ENCODE results near the gene ANKRD37.
"Not testable (repeated sequence)": the region's sequence is repeated elsewhere in the genome, so short reads cannot be mapped to it uniquely, and the experiment has no call there.

The ANKRD37 gene

GRCh38 chr4:185359767-185360446 lies 36.7 kb upstream of the ANKRD37 start:
- Histone ChIP-seq H3K9ac (ENCODE audit: low read length) (no peak overlapping the region), H3K27me3 (replicated peaks; ENCODE audit: insufficient read depth, low read length) (no peaks in the 10 kb centered on the region), H3K9me3 (replicated peaks; ENCODE audit: insufficient read depth, low read length) (no peaks in the 10 kb centered on the region), H3K4me3 (ENCODE audit: low read length) (no peak overlapping the region), H3K4me2 (ENCODE audit: low read depth, low read length) (no peak overlapping the region), H4K20me1 (ENCODE audit: insufficient read depth, low read length) (no peaks in the 10 kb centered on the region), H3K27ac (ENCODE audit: low read length) (no peak overlapping the region), H2AFZ (ENCODE audit: low read length) (no peak overlapping the region), H3K79me2 (ENCODE audit: low read length) (no peaks in the 10 kb centered on the region), H3K4me1 (ENCODE audit: low read length) (peaks cover 29% of the 10 kb centered on the region), H3K36me3 (replicated peaks; ENCODE audit: insufficient read depth, low read length) (no peaks in the 10 kb centered on the region; the same call in 1 of the 2 replicates), H3K9me2 (replicated peaks; ENCODE audit: insufficient read depth, low read length) (no peaks in the 10 kb centered on the region), H3F3A (ENCODE audit: insufficient read depth, low read length) (peaks cover 23% of the 10 kb centered on the region)
- no peak for DNase-seq
- TF ChIP-seq EZH2 (optimal IDR thresholded peaks at IDR 0.05; ENCODE audit: low read depth, low read length) (no peak), CTCF (IDR thresholded peaks at IDR 0.05; ENCODE audit: low read length) (no peak)

- H3K4me1 ChIP-seq (ENCODE audit: low read length) = peaks cover 29% of the 10 kb centered on the region
- H2AFZ ChIP-seq (ENCODE audit: low read length) = no peak overlapping the region
- H3K9ac ChIP-seq (ENCODE audit: low read length) = peak overlapping the region; percentile 59
- no peaks in the 10 kb centered on the region for H3K9me3 ChIP-seq (replicated peaks; ENCODE audit: insufficient read depth, low read length)
- H3K79me2 ChIP-seq (ENCODE audit: low read length) = no peaks in the 10 kb centered on the region
- peaks cover 23% of the 10 kb centered on the region for H3F3A ChIP-seq (ENCODE audit: insufficient read depth, low read length)
- no peaks in the 10 kb centered on the region for H4K20me1 ChIP-seq (ENCODE audit: insufficient read depth, low read length)
- H3K36me3 ChIP-seq (replicated peaks; ENCODE audit: insufficient read depth, low read length) = no peaks in the 10 kb centered on the region; the same call in 1 of the 2 replicates
- H3K27me3 ChIP-seq (replicated peaks; ENCODE audit: insufficient read depth, low read length) = no peaks in the 10 kb centered on the region
- H3K27ac ChIP-seq (ENCODE audit: low read length) = peak overlapping the region; percentile 91
- peak overlapping the region; percentile 75; the same call in 1 of the 2 replicates for H3K4me2 ChIP-seq (ENCODE audit: low read depth, low read length)
- no peak for TF ChIP-seq CTCF (IDR thresholded peaks at IDR 0.05; ENCODE audit: low read length)
- no peak for TF ChIP-seq EZH2phosphoT487 (IDR thresholded peaks at IDR 0.05; ENCODE audit: low read length)
- no peak for TF ChIP-seq EZH2 (optimal IDR thresholded peaks at IDR 0.05; ENCODE audit: low read depth, low read length)
- no peaks in the 10 kb centered on the region for H3K9me2 ChIP-seq (replicated peaks; ENCODE audit: insufficient read depth, low read length)
- no peak overlapping the region for H3K4me3 ChIP-seq (ENCODE audit: low read length)
- DNase-seq = no peak
These were observed 34.8 kb upstream of the ANKRD37 start for GRCh38 chr4:185361872-185362271.

GRCh38 chr4:185362570-185362969 lies 34.1 kb upstream of the ANKRD37 start:
- peak; percentile 90 for DNase-seq
- Histone ChIP-seq H3K4me1 (ENCODE audit: low read length) (peaks cover 29% of the 10 kb centered on the region), H3K27ac (ENCODE audit: low read length) (peak overlapping the region; percentile 91), H3K4me2 (ENCODE audit: low read depth, low read length) (peak overlapping the region; percentile 75), H3F3A (ENCODE audit: insufficient read depth, low read length) (peaks cover 23% of the 10 kb centered on the region), H3K9ac (ENCODE audit: low read length) (peak overlapping the region; percentile 59)
- not testable (repeated sequence) for H3K27me3 ChIP-seq (replicated peaks; ENCODE audit: insufficient read depth, low read length); H3K9me3 ChIP-seq (replicated peaks; ENCODE audit: insufficient read depth, low read length); H2AFZ ChIP-seq (ENCODE audit: low read length); H3K4me3 ChIP-seq (ENCODE audit: low read length); H3K79me2 ChIP-seq (ENCODE audit: low read length); H3K36me3 ChIP-seq (replicated peaks; ENCODE audit: insufficient read depth, low read length); H4K20me1 ChIP-seq (ENCODE audit: insufficient read depth, low read length); H3K9me2 ChIP-seq (replicated peaks; ENCODE audit: insufficient read depth, low read length)

GRCh38 chr4:185363251-185363650 lies 33.4 kb upstream of the ANKRD37 start:
- TF ChIP-seq EZH2 (optimal IDR thresholded peaks at IDR 0.05; ENCODE audit: low read depth, low read length) = no peak
- no peak for TF ChIP-seq EZH2phosphoT487 (IDR thresholded peaks at IDR 0.05; ENCODE audit: low read length)
- no peak for TF ChIP-seq CTCF (IDR thresholded peaks at IDR 0.05; ENCODE audit: low read length)
- no peaks in the 10 kb centered on the region for H3K27me3 ChIP-seq (replicated peaks; ENCODE audit: insufficient read depth, low read length)
- no peak overlapping the region for H2AFZ ChIP-seq (ENCODE audit: low read length)
- no peaks in the 10 kb centered on the region for H3K79me2 ChIP-seq (ENCODE audit: low read length)
- no peaks in the 10 kb centered on the region for H4K20me1 ChIP-seq (ENCODE audit: insufficient read depth, low read length)
- H3K27ac ChIP-seq (ENCODE audit: low read length) = peak overlapping the region; percentile 91; the same call in 1 of the 2 replicates
- peaks cover 23% of the 10 kb centered on the region for H3F3A ChIP-seq (ENCODE audit: insufficient read depth, low read length)
- H3K9me2 ChIP-seq (replicated peaks; ENCODE audit: insufficient read depth, low read length) = no peaks in the 10 kb centered on the region
- no peaks in the 10 kb centered on the region; the same call in 1 of the 2 replicates for H3K36me3 ChIP-seq (replicated peaks; ENCODE audit: insufficient read depth, low read length)
- H3K4me1 ChIP-seq (ENCODE audit: low read length) = peaks cover 29% of the 10 kb centered on the region
- H3K4me2 ChIP-seq (ENCODE audit: low read depth, low read length) = peak overlapping the region; percentile 75; the same call in 1 of the 2 replicates
- no peak overlapping the region; the same call in 1 of the 2 replicates for H3K9ac ChIP-seq (ENCODE audit: low read length)
- H3K9me3 ChIP-seq (replicated peaks; ENCODE audit: insufficient read depth, low read length) = no peaks in the 10 kb centered on the region
- no peak for DNase-seq
- H3K4me3 ChIP-seq (ENCODE audit: low read length) = no peak overlapping the region

All from MM.1S (cell line).